ENCODE measurements around the gene PRSS8. TPM values are rescaled to one million over a fixed set of nuclear protein-coding genes. Genes with fewer than 3 reads are reported as not detected.

Gene PRSS8
- total and polyA plus RNA-seq, 2 donors (not counting 3 experiments of a cell fraction or from before 2014, with no cell fraction given) = 0.12 TPM; not detected in 1

GRCh38 chr16:31183432-31184428 lies 48.2 kb upstream of the PRSS8 start:
- Histone ChIP-seq H3K27ac (ENCODE audit: insufficient read depth, low read depth, low read length) (no peak overlapping the region), H3K9me1 (replicated peaks; ENCODE audit: control insufficient read depth, extremely low read depth, insufficient read depth, low read length) (no peaks in the 10 kb centered on the region), H3K36me3 (ENCODE audit: control insufficient read depth in 2 of 2, extremely low read depth in 1 of 2, insufficient read depth in 2 of 2, low read length in 2 of 2) (peaks cover 47 to 50% of the 10 kb centered on the region in 2 experiments), H3K27me3 (ENCODE audit: control insufficient read depth in 2 of 2, insufficient read depth in 2 of 2, low read length in 2 of 2) (no peaks in the 10 kb centered on the region), H3K9me3 (replicated peaks; ENCODE audit: control insufficient read depth, insufficient read depth, low read length) (no peaks in the 10 kb centered on the region), H3K4me2 (ENCODE audit: insufficient read depth, low read length) (peak overlapping the region; percentile 31), H3K9ac (replicated peaks; ENCODE audit: extremely low read depth, insufficient read depth, low read length) (no peak overlapping the region), H3K4me3 (replicated peaks in 1 of 3; ENCODE audit: insufficient read depth in 1 of 3, low read depth in 1 of 3, low read length in 3 of 3) (peak overlapping the region in 1 of 3 experiments; percentile 95), H2AFZ (ENCODE audit: low read depth, low read length) (no peak overlapping the region), H4K20me1 (replicated peaks; ENCODE audit: control insufficient read depth, extremely low read depth, insufficient read depth, low read length) (peaks cover 24% of the 10 kb centered on the region), H3K79me2 (ENCODE audit: control insufficient read depth, insufficient read depth, low read length) (peaks cover 82% of the 10 kb centered on the region), H3K4me1 (ENCODE audit: control insufficient read depth, extremely low read depth, insufficient read depth, low read length) (peaks cover 21% of the 10 kb centered on the region)
- intact Hi-C loops (cut with micrococcal nuclease) (loop anchor here (5.0 kb wide), 1 partner anchor 274 kb away; the partner anchor contains the start of gene ARMC5), dilution Hi-C loops (cut with MboI; ENCODE audit: extremely low pct_ligation_motif_present, low sequenced_read_pairs) (no loop called here)
- ChIA-PET POLR2A (interaction anchor here (0.7 kb wide), 2 partner anchors 35 to 687 kb away, joined by 3 to 8 read pairs; no protein-coding TSS in a partner anchor), CTCF (interaction anchor here (0.7 to 1.3 kb wide), 2 partner anchors 175 to 199 kb away, joined by 3 to 4 read pairs; no protein-coding TSS in a partner anchor)
- DNase-seq (ENCODE audit: low read depth, low spot score) (no peak), FAIRE-seq (no peak)
- TF ChIP-seq FOS (IDR thresholded peaks at IDR 0.05; ENCODE audit: borderline replicate concordance, insufficient read depth, low read length) (no peak), EZH2 (IDR thresholded peaks at IDR 0.05; ENCODE audit: borderline replicate concordance, low read depth, low read length, severe bottlenecking) (no peak), CTCF (IDR thresholded peaks at IDR 0.05; ENCODE audit: extremely low read depth in 1 of 2, insufficient read depth in 1 of 2, low read depth in 1 of 2, low read length in 2 of 2) (no peak), MAX (IDR thresholded peaks at IDR 0.05; ENCODE audit: insufficient read depth, insufficient read length) (no peak), POLR2AphosphoS5 (IDR thresholded peaks at IDR 0.05; ENCODE audit: insufficient read depth, low read depth, low read length) (no peak), JUN (IDR thresholded peaks at IDR 0.05; ENCODE audit: borderline replicate concordance, insufficient read depth, insufficient read length, low read depth) (no peak), MYC (IDR thresholded peaks at IDR 0.05; ENCODE audit: low read depth, low read length) (no peak), POLR2A (IDR thresholded peaks at IDR 0.05; ENCODE audit: low read depth, low read length) (no peak), GATA2 (IDR thresholded peaks at IDR 0.05; ENCODE audit: insufficient read depth, insufficient read length, low read depth, low read length) (no peak)
- no TSS peak for BruUV-seq (replicated peaks)

Data from endothelial cell of umbilical vein (primary cell).